Naive thymus-derived CD8-positive, alpha-beta T cell (primary cell): ENCODE results near the gene BCCIP. TPM values are rescaled to one million over a fixed set of nuclear protein-coding genes. Genes with fewer than 3 reads are reported as not detected.

ENCODE experiments used
- ATAC-seq, 2 donors: fragments of 150-1000 bp; cut with Tn5 transposase in 1 of 2; sonication (Bioruptor Pico), chemical (Tn5 transposase) in 1 of 2; 1 replicate in 1 of 2; 2 replicates in 1 of 2; pipeline ENCODE4 v1.10.0; 2021; ENCODE audit warnings: mild to moderate bottlenecking in 2 of 2, moderate library complexity in 2 of 2
- POLR2A ChIA-PET: fragments of 350-600 bp; sonication (Branson Sonifier 250); formaldehyde crosslinking; loops from one replicate; lab custom pipeline; 2021; ENCODE audit warnings: antibody characterized with exemption; lab: Charles Lee
- DNase-seq, 10 donors: peaks; one replicate each; pipeline versions ENCODE4 v3.0.0 to v3.0.0-alpha.2; 2020 to 2022
- H3K27ac Mint-ChIP-seq, 10 donors: one replicate each; pipeline ENCODE4 v1.8.0; 2020 to 2022; ENCODE audit warnings: mild to moderate bottlenecking in 10 of 10, mixed read lengths in 10 of 10, moderate library complexity in 4 of 10, inconsistent platforms in 1 of 10
- H3K27me3 Mint-ChIP-seq, 5 donors: one replicate each; pipeline ENCODE4 v1.8.0; 2021 to 2022; ENCODE audit warnings: mixed read lengths in 5 of 5
- H3K36me3 Mint-ChIP-seq, 3 donors: one replicate each; pipeline ENCODE4 v1.8.0; 2020 to 2022; ENCODE audit warnings: mixed read lengths in 3 of 3, mild to moderate bottlenecking in 2 of 3, inconsistent platforms in 1 of 3
- H3K4me1 Mint-ChIP-seq, 4 donors: one replicate each; pipeline ENCODE4 v1.8.0; 2021 to 2022; ENCODE audit warnings: mixed read lengths in 4 of 4
- H3K4me3 Mint-ChIP-seq, 10 donors: one replicate each; pipeline ENCODE4 v1.8.0; 2020 to 2022; ENCODE audit warnings: mild to moderate bottlenecking in 10 of 10, mixed read lengths in 10 of 10, moderate library complexity in 6 of 10, inconsistent platforms in 1 of 10
- H3K9me3 Mint-ChIP-seq, 9 donors: one replicate each; pipeline ENCODE4 v1.8.0; 2020 to 2022; ENCODE audit warnings: mixed read lengths in 9 of 9, mild to moderate bottlenecking in 3 of 9, inconsistent platforms in 1 of 9, moderate library complexity in 1 of 9
- polyA plus RNA-seq, 3 donors: library from polyadenylated mRNA; unstranded; fragments of 300-500 nt; fragmentation: Illumina TruSeq; gene quantifications; one replicate each; pipeline ENCODE4 v1.2.3, GENCODE V29; 2021
- total RNA-seq, 8 experiments: library from RNA in 2 of 8; stranded (reverse) in 2 of 8; gene quantifications; one replicate each; pipeline ENCODE4 v1.2.3 and lab custom pipeline; 2021 to 2026

The BCCIP gene
- total and polyA plus RNA-seq, 5 experiments from 2014 or later: 46.3 to 94.0 (median 87.8) TPM

- POLR2A ChIA-PET: no interaction called here
- H3K4me3 Mint-ChIP-seq: no peak overlapping the region
- no peaks in the 10 kb centered on the region for H3K9me3 Mint-ChIP-seq
- ATAC-seq: no peak
- DNase-seq: no peak
- H3K36me3 Mint-ChIP-seq: peaks cover 0 to 7% (median 4%) of the 10 kb centered on the region in 3 donors
- peaks cover 0 to 5% (median 0%) of the 10 kb centered on the region in 5 donors for H3K27me3 Mint-ChIP-seq
- no peak overlapping the region for H3K27ac Mint-ChIP-seq
- H3K4me1 Mint-ChIP-seq: peaks cover 13 to 19% (median 17%) of the 10 kb centered on the region in 4 donors
Measured at GRCh38 chr10:125783408-125783807, 39.9 kb upstream of the BCCIP start.

GRCh38 chr10:125783957-125784356 lies 39.4 kb upstream of the BCCIP start:
- DNase-seq: no peak
- no peaks in the 10 kb centered on the region for H3K9me3 Mint-ChIP-seq
- no peak for ATAC-seq
- H3K4me3 Mint-ChIP-seq: no peak overlapping the region
- peaks cover 0 to 4% (median 0%) of the 10 kb centered on the region in 5 donors for H3K27me3 Mint-ChIP-seq
- peaks cover 17 to 24% (median 22%) of the 10 kb centered on the region in 4 donors for H3K4me1 Mint-ChIP-seq
- H3K36me3 Mint-ChIP-seq: peaks cover 0 to 7% (median 4%) of the 10 kb centered on the region in 3 donors
- POLR2A ChIA-PET: no interaction called here
- no peak overlapping the region for H3K27ac Mint-ChIP-seq

- H3K4me3 Mint-ChIP-seq: no peak overlapping the region
- peak overlapping the region in 1 of 10 donors; percentile 59 for H3K27ac Mint-ChIP-seq
- H3K27me3 Mint-ChIP-seq: no peaks in the 10 kb centered on the region
- DNase-seq (no peak), ATAC-seq (no peak)
- peaks cover 19 to 31% (median 22%) of the 10 kb centered on the region in 4 donors for H3K4me1 Mint-ChIP-seq
- peaks cover 0 to 7% (median 4%) of the 10 kb centered on the region in 3 donors for H3K36me3 Mint-ChIP-seq
- no peaks in the 10 kb centered on the region for H3K9me3 Mint-ChIP-seq
- POLR2A ChIA-PET: interaction anchor here (0.6 kb wide), 1 partner anchor 36 kb away, joined by 5 read pairs; no protein-coding TSS in a partner anchor
Measured at GRCh38 chr10:125785791-125786190, 37.6 kb upstream of the BCCIP start.

- POLR2A ChIA-PET: interaction anchor here (1.9 kb wide), 1 partner anchor 35 kb away, joined by 5 read pairs; the partner anchor contains the start of genes BCCIP and UROS
Measured at GRCh38 chr10:125788156-125789034, 35.0 kb upstream of the BCCIP start.

GRCh38 chr10:125792342-125793300 lies 30.7 kb upstream of the BCCIP start:
- Mint-ChIP-seq H3K4me1 (peaks cover 10 to 21% (median 14%) of the 10 kb centered on the region in 4 donors), H3K27ac (peak overlapping the region in 5 of 10 donors; percentile 22 to 60 (median 52)), H3K27me3 (no peaks in the 10 kb centered on the region), H3K36me3 (peaks cover 0 to 50% (median 4%) of the 10 kb centered on the region in 3 donors), H3K4me3 (no peak overlapping the region), H3K9me3 (no peaks in the 10 kb centered on the region)
- DNase-seq (no peak), ATAC-seq (no peak)
- POLR2A ChIA-PET: no interaction called here

More at GRCh38 chr10:125788156-125789034, 35.0 kb upstream of the BCCIP start:
- ATAC-seq: peak; percentile 25 to 65
- peak overlapping the region in 5 of 10 donors; percentile 24 to 56 (median 42) for H3K4me3 Mint-ChIP-seq
- DNase-seq: no peak
- peaks cover 16 to 31% (median 24%) of the 10 kb centered on the region in 4 donors for H3K4me1 Mint-ChIP-seq
- H3K36me3 Mint-ChIP-seq: peaks cover 4 to 19% (median 10%) of the 10 kb centered on the region in 3 donors
- H3K27me3 Mint-ChIP-seq: no peaks in the 10 kb centered on the region
- H3K9me3 Mint-ChIP-seq: no peaks in the 10 kb centered on the region
- peak overlapping the region; percentile 40 to 96 (median 83) for H3K27ac Mint-ChIP-seq

GRCh38 chr10:125795128-125795527 lies 28.2 kb upstream of the BCCIP start:
- ATAC-seq (no peak), DNase-seq (no peak)
- Mint-ChIP-seq H3K27me3 (no peaks in the 10 kb centered on the region), H3K9me3 (no peaks in the 10 kb centered on the region), H3K27ac (no peak overlapping the region), H3K36me3 (peaks cover 0 to 65% (median 4%) of the 10 kb centered on the region in 3 donors), H3K4me1 (peaks cover 0 to 4% (median 0%) of the 10 kb centered on the region in 4 donors), H3K4me3 (no peak overlapping the region)
- POLR2A ChIA-PET: interaction anchor here (0.6 kb wide), 1 partner anchor 71 kb away, joined by 3 read pairs; no protein-coding TSS in a partner anchor

GRCh38 chr10:125795637-125796190 lies 27.6 kb upstream of the BCCIP start:
- Mint-ChIP-seq H3K36me3 (peaks cover 0 to 67% (median 6%) of the 10 kb centered on the region in 3 donors), H3K9me3 (no peaks in the 10 kb centered on the region), H3K4me3 (no peak overlapping the region), H3K27me3 (no peaks in the 10 kb centered on the region), H3K27ac (peak overlapping the region in 5 of 10 donors; percentile 23 to 77 (median 45)), H3K4me1 (peaks cover 0 to 4% (median 0%) of the 10 kb centered on the region in 4 donors)
- ATAC-seq (no peak), DNase-seq (no peak)
- POLR2A ChIA-PET: no interaction called here

GRCh38 chr10:125797424-125797823 lies 25.9 kb upstream of the BCCIP start:
- Mint-ChIP-seq H3K27ac (no peak overlapping the region), H3K27me3 (no peaks in the 10 kb centered on the region), H3K36me3 (peaks cover 0 to 68% (median 6%) of the 10 kb centered on the region in 3 donors), H3K9me3 (no peaks in the 10 kb centered on the region), H3K4me3 (no peak overlapping the region), H3K4me1 (peaks cover 0 to 1% (median 0%) of the 10 kb centered on the region in 4 donors)
- ATAC-seq: no peak
- POLR2A ChIA-PET: interaction anchor here (1.0 kb wide), 1 partner anchor 26 kb away, joined by 3 read pairs; the partner anchor contains the start of genes BCCIP and UROS
- no peak for DNase-seq

- POLR2A ChIA-PET: interaction anchor here (1.0 kb wide), 1 partner anchor 25 kb away, joined by 3 read pairs; the partner anchor contains the start of genes BCCIP and UROS
- no peaks in the 10 kb centered on the region for H3K27me3 Mint-ChIP-seq
- no peak for ATAC-seq
- no peaks in the 10 kb centered on the region for H3K4me1 Mint-ChIP-seq
- DNase-seq: no peak
- H3K27ac Mint-ChIP-seq: peak overlapping the region in 3 of 10 donors; percentile 13 to 51 (median 33)
- no peak overlapping the region for H3K4me3 Mint-ChIP-seq
- H3K9me3 Mint-ChIP-seq: no peaks in the 10 kb centered on the region
- H3K36me3 Mint-ChIP-seq: peaks cover 0 to 64% (median 5%) of the 10 kb centered on the region in 3 donors
Measured at GRCh38 chr10:125797994-125798662, 25.2 kb upstream of the BCCIP start.

GRCh38 chr10:125799451-125800182 lies 23.7 kb upstream of the BCCIP start:
- H3K4me3 Mint-ChIP-seq: no peak overlapping the region
- H3K27ac Mint-ChIP-seq: peak overlapping the region in 2 of 10 donors; percentile 15 to 43
- H3K27me3 Mint-ChIP-seq: no peaks in the 10 kb centered on the region
- no peaks in the 10 kb centered on the region for H3K9me3 Mint-ChIP-seq
- H3K4me1 Mint-ChIP-seq: no peaks in the 10 kb centered on the region
- ATAC-seq (no peak), DNase-seq (no peak)
- H3K36me3 Mint-ChIP-seq: peaks cover 0 to 55% (median 5%) of the 10 kb centered on the region in 3 donors
- POLR2A ChIA-PET: no interaction called here

- H3K27ac Mint-ChIP-seq: no peak overlapping the region
- no peaks in the 10 kb centered on the region for H3K9me3 Mint-ChIP-seq
- DNase-seq (no peak), ATAC-seq (no peak)
- H3K4me1 Mint-ChIP-seq: no peaks in the 10 kb centered on the region
- no peak overlapping the region for H3K4me3 Mint-ChIP-seq
- no peaks in the 10 kb centered on the region for H3K27me3 Mint-ChIP-seq
- H3K36me3 Mint-ChIP-seq: peaks cover 0 to 59% (median 11%) of the 10 kb centered on the region in 3 donors
- POLR2A ChIA-PET: no interaction called here
Measured at GRCh38 chr10:125801574-125801973, 21.8 kb upstream of the BCCIP start.
